HG02610 (cell line): ENCODE data around the gene RANBP2.
"Not testable (repeated sequence)": the region's sequence is repeated elsewhere in the genome, so short reads cannot be mapped to it uniquely, and the experiment has no call there.

Experiments
- ATAC-seq: cut with Tn5 transposase; IDR thresholded peaks from one replicate; pipeline ENCODE4 v1.9.1; 2021; ENCODE audit warnings: mild to moderate bottlenecking, moderate library complexity; ENCODE audit not compliant: unreplicated experiment

Gene RANBP2

DNA sequence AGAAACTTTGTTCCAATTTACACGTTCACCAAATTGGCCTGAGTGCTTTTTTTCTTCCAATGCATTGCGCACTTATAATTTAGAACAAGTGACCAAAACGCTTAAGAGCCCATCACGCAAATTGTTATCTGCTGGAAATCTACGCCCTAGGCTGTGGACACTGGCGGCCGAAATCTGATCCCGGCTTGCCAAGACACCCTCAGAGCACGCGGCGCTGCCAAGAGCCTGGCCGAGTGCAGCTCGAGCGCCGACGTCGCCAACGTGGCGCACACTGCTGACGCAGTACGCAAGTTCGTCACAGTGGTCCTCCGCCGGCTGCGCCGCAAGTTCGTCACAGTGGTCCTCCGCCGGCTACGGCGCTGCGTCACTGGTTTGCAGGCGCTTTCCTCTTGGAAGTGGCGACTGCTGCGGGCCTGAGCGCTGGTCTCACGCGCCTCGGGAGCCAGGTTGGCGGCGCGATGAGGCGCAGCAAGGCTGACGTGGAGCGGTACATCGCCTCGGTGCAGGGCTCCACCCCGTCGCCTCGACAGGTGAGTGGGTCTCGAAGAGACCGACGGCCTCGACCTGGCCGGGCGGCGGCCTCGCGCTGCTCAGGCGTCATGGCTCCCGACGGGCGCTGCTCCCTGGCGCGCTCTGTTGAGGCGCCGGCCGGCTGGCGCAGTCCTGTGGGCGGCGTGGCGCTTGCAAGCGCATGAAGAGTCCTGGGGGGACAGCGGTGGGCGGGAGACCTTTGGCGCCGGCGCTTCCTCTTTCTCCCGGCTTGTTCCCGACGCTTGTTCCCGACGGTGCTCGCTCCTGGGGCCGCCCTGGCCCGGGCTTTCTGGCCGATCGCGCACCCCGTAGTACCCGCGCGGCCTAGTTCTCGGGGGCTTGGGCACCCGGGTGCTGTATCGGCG, at the start of gene RANBP2:
TSS of gene RANBP2 (plus strand) at position 334 of the 896 bp plus-strand sequence. CDS start at position 459, 125 bp downstream.
- peak; percentile 96 for ATAC-seq

DNA sequence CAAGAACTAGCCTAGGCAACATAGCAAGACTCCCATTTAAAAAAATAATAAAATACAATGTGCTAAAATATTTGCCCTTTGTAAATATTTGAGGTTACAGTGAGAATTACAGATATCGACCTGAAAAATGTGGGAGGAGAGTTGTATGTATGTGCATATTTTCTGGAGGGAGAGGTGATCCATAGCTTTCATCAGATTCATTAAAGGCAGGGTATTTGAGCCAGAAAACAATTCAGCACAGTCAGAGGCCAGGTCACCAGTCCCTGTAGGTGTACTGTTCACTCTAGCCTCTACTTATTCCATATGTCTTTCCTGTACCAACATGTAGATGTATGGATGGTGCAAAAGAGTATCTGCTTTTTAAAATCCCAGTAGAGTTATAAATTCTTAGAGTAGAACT, 49.0 kb upstream of the RANBP2 start:
- not testable (repeated sequence) for ATAC-seq

- ATAC-seq = not testable (repeated sequence)
Observed at GRCh38 chr2:108672200-108672805, 47.0 kb upstream of the RANBP2 start.

GRCh38 chr2:108676522-108676921, 42.8 kb upstream of the RANBP2 start:
- not testable (repeated sequence) for ATAC-seq

GRCh38 chr2:108677239-108677744, 42.0 kb upstream of the RANBP2 start:
- not testable (repeated sequence) for ATAC-seq

GRCh38 chr2:108678198-108678651, 41.1 kb upstream of the RANBP2 start:
- ATAC-seq = not testable (repeated sequence)

GRCh38 chr2:108680805-108681204, 38.5 kb upstream of the RANBP2 start:
- not testable (repeated sequence) for ATAC-seq

GRCh38 chr2:108688818-108689756, 30.2 kb upstream of the RANBP2 start:
- not testable (repeated sequence) for ATAC-seq

DNA sequence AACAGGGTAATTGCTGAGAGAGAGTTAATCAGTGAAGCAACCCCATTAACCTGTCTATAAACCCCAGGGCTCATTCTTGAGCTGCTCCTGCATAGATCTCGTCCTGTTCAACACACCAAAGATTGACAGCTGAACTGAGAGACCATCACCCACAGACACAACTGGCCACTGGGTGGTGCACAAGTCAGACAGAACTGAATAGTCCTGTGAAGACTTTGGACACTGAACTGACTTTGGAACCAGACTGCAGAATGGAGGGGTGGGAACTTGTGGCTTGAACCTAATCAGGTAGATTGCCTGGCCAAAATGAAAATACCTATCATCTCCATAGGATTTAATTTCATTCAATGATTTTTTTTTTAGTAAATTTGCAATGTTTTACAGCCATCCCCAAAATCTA, 29.3 kb upstream of the RANBP2 start:
- ATAC-seq = peak; percentile 75

DNA sequence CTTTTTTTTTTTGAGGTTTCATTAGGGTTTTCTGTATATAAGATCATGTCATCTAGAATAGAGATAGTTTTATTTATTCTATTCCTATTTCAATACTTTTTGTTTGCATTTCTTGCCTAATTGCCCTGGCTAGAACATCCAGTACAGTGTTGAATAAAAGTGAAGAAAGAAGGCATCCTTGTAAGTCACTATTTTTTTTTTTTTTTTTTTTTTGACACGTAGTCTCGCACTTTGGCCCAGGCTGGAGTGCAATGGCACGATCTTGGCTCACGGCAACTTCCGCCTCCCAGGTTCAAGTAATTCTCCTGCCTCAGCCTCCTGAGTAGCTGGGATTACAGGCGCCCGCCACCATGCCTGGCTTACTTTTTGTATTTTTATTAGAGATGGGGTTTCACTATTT, 27.8 kb upstream of the RANBP2 start:
- ATAC-seq = no peak

DNA sequence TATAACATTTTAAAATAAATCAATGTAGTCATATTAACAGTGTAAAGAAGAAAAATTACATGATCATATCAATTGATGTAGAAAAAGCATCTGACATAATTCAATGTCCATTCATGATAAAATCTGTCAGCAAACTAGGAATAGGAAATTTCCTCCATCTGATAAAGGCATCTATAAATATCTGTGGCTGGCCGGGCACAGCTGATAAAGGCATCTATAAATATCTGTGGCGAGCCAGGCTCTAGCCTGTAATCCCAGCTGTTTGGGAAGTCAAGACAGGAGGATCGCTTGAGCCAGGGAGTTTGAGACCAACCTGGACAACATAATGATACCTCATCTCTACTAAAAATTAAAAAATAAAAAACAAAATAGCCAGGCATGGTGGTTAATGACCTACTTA, 18.1 kb upstream of the RANBP2 start:
- ATAC-seq = no peak

DNA sequence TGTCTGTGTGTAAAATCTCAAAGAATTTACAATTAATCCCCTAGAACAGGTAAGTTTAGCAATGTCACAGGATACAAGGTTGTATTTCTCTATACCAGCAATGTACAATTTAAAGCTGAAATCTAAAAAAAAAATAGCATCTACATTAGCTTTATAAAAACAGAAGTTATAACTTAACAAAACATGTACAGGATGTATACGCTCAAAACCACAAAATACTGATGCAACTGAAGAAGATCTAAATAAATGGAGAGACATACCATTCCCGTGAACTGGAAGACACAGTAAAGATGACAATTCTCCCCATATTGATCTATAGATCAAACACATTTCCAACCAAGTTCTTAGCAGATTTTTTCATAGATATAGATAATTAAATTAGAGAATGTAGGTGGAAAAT, 17.5 kb upstream of the RANBP2 start:
- ATAC-seq = no peak

DNA sequence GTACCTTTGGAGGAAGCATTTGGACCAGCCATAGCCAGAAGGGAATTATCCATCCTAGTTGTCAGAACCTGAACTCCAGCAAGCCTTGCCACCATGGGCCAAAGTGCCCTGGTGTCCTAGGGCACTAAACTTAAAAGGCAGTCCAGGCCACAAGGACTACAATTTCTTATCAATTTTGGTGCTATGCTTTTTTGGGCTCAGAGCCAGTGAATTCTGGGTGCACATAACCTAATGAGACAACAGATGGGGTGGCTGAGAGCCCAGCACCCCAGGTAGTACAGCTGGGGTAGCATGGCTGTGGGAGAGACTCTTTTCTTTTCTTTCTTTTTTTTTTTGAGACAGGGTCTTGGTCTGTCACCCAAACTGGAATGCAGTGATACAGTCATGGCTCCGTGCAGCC, 14.4 kb upstream of the RANBP2 start:
- ATAC-seq = no peak

- ATAC-seq = no peak
Observed at GRCh38 chr2:108707300-108707699, 12.0 kb upstream of the RANBP2 start.

- not testable (repeated sequence) for ATAC-seq
Observed at GRCh38 chr2:108716971-108717370, 2.3 kb upstream of the RANBP2 start.

GRCh38 chr2:108726048-108726447, 6.8 kb downstream of the RANBP2 start:
- ATAC-seq = not testable (repeated sequence)

- not testable (repeated sequence) for ATAC-seq
Observed at GRCh38 chr2:108734656-108735055, 15.4 kb downstream of the RANBP2 start.

- not testable (repeated sequence) for ATAC-seq
Observed at GRCh38 chr2:108757973-108758372, 38.7 kb downstream of the RANBP2 start.

- not testable (repeated sequence) for ATAC-seq
Observed at GRCh38 chr2:108762618-108763017, 43.3 kb downstream of the RANBP2 start.

DNA sequence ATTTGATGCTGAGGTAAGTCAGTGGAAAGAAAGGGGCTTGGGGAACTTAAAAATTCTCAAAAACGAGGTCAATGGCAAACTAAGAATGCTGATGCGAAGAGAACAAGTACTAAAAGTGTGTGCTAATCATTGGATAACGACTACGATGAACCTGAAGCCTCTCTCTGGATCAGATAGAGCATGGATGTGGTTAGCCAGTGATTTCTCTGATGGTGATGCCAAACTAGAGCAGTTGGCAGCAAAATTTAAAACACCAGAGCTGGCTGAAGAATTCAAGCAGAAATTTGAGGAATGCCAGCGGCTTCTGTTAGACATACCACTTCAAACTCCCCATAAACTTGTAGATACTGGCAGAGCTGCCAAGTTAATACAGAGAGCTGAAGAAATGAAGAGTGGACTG, 47.4 kb downstream of the RANBP2 start:
- ATAC-seq = not testable (repeated sequence)

- not testable (repeated sequence) for ATAC-seq
Observed at GRCh38 chr2:108767859-108768258, 48.6 kb downstream of the RANBP2 start.
